HL-60 (cell line): ENCODE results near the gene DIS3L2.

Experiments used
- POLR2AphosphoS5 ChIP-seq: IDR thresholded peaks from 2 replicates; pipeline ENCODE4 v1.6.1; 2012; ENCODE audit warnings: low read depth
- TF ChIP-seq, protein P1 (sequence below): IDR thresholded peaks from one replicate; pipeline ENCODE4 v1.5.1; 2011; ENCODE audit warnings: low read length, control low read depth, inconsistent platforms; ENCODE audit not compliant: insufficient read depth
- TF ChIP-seq, protein P2 (sequence below): IDR thresholded peaks from 2 replicates; pipeline ENCODE4 v1.6.1; 2012; ENCODE audit warnings: low read depth; ENCODE audit not compliant: insufficient replicate concordance

DNA sequence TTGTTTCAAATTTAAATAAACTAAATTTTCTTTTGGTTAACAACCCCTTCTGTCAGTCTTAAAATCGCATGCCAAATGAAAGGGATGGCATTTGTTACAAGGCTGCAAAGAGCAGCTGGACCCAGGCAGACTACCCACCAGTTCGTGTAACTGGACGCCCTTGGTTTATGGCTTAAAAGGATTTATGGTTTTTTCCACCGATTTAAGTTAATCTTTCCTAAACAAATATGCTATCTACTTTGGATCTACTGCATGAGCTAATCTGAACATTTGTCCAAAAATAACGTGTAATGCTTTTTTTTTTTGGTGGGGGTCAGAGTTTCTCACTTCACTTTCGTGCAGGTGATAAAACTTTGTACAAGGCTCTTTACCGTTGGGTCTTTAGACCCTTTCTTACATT, 62.9 kb downstream of the DIS3L2 start:
- TF ChIP-seq, protein P1, sequence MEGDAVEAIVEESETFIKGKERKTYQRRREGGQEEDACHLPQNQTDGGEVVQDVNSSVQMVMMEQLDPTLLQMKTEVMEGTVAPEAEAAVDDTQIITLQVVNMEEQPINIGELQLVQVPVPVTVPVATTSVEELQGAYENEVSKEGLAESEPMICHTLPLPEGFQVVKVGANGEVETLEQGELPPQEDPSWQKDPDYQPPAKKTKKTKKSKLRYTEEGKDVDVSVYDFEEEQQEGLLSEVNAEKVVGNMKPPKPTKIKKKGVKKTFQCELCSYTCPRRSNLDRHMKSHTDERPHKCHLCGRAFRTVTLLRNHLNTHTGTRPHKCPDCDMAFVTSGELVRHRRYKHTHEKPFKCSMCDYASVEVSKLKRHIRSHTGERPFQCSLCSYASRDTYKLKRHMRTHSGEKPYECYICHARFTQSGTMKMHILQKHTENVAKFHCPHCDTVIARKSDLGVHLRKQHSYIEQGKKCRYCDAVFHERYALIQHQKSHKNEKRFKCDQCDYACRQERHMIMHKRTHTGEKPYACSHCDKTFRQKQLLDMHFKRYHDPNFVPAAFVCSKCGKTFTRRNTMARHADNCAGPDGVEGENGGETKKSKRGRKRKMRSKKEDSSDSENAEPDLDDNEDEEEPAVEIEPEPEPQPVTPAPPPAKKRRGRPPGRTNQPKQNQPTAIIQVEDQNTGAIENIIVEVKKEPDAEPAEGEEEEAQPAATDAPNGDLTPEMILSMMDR: no peak
- TF ChIP-seq, protein P2, sequence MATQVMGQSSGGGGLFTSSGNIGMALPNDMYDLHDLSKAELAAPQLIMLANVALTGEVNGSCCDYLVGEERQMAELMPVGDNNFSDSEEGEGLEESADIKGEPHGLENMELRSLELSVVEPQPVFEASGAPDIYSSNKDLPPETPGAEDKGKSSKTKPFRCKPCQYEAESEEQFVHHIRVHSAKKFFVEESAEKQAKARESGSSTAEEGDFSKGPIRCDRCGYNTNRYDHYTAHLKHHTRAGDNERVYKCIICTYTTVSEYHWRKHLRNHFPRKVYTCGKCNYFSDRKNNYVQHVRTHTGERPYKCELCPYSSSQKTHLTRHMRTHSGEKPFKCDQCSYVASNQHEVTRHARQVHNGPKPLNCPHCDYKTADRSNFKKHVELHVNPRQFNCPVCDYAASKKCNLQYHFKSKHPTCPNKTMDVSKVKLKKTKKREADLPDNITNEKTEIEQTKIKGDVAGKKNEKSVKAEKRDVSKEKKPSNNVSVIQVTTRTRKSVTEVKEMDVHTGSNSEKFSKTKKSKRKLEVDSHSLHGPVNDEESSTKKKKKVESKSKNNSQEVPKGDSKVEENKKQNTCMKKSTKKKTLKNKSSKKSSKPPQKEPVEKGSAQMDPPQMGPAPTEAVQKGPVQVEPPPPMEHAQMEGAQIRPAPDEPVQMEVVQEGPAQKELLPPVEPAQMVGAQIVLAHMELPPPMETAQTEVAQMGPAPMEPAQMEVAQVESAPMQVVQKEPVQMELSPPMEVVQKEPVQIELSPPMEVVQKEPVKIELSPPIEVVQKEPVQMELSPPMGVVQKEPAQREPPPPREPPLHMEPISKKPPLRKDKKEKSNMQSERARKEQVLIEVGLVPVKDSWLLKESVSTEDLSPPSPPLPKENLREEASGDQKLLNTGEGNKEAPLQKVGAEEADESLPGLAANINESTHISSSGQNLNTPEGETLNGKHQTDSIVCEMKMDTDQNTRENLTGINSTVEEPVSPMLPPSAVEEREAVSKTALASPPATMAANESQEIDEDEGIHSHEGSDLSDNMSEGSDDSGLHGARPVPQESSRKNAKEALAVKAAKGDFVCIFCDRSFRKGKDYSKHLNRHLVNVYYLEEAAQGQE: no peak
- TF ChIP-seq POLR2AphosphoS5: no peak
